Activated naive CD8-positive, alpha-beta T cell (primary cell): Measurements from ENCODE around the gene FBXL15.
"Not testable (repeated sequence)": the region's sequence is repeated elsewhere in the genome, so short reads cannot be mapped to it uniquely, and the experiment has no call there.

Source experiments
- H3K27ac Mint-ChIP-seq: one replicate; pipeline ENCODE4 v1.8.0; 2021; ENCODE audit warnings: mixed read lengths
- H3K27me3 Mint-ChIP-seq: one replicate; pipeline ENCODE4 v1.8.0; 2021; ENCODE audit warnings: mixed read lengths
- H3K36me3 Mint-ChIP-seq: one replicate; pipeline ENCODE4 v1.8.0; 2021; ENCODE audit warnings: mixed read lengths
- H3K4me1 Mint-ChIP-seq: one replicate; pipeline ENCODE4 v1.8.0; 2021; ENCODE audit warnings: low read depth, mixed read lengths
- H3K4me3 Mint-ChIP-seq: one replicate; pipeline ENCODE4 v1.8.0; 2021; ENCODE audit warnings: mild to moderate bottlenecking, mixed read lengths
- H3K9me3 Mint-ChIP-seq: one replicate; pipeline ENCODE4 v1.8.0; 2021; ENCODE audit warnings: low read depth, mixed read lengths

The FBXL15 gene

DNA sequence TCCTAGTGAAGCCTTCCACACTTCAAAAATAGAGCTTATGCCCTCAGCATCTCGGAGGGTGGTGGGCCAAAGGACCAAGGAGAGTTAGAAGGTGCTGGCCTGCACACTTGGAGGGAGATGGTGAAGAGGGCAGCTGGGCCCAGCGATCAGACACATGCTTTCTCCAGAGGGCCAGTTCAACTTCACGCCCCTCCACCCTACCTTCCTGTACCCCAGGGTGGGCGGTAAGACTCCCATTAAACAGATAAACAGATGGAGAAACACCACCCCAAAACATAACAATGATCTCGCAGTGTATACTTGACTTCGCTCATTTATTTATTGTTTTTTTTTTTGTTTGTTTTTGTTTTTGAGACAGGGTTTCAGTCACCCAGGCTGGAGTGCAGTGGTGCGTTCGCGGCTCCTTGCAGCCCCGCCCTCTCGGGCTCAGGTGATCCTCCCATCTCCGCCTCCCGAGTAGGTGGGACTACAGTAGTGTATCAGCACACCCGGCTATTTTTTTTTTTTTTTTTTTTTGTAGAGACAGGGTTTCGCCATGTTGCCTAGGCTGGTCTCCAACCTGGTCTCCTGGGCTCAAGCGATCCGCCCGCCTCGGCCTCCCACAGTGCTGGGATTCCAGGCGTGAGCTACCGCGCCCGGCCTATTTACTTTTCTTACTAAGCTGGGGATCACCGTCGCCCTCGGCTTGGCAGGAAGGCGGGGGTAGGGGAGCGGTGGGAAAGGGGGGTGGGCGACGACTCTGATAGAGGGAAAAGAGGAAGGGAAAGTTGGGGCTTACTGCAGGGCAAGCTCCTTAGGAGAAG, 28.9 kb downstream of the FBXL15 start:
- H3K27me3 Mint-ChIP-seq = no peaks in the 10 kb centered on the region
- peak overlapping the region; percentile 93 for H3K4me3 Mint-ChIP-seq
- peaks cover 4% of the 10 kb centered on the region for H3K36me3 Mint-ChIP-seq
- peaks cover 28% of the 10 kb centered on the region for H3K4me1 Mint-ChIP-seq
- peak overlapping the region; percentile 96 for H3K27ac Mint-ChIP-seq
- H3K9me3 Mint-ChIP-seq = no peaks in the 10 kb centered on the region

DNA sequence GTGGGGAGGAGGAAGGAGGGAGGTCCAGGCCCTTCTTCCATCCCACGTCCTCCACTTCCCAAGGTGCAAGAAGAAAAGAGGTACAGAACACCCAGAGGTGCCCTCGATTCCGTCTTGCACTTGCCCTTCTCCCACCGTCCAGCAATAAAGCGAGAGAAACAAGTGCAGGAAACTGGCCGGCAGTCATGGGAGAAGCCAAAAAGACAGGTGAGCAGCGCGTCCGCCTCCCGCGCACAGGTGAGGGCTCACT, 29.4 kb downstream of the FBXL15 start:
- Mint-ChIP-seq H3K27me3 (no peaks in the 10 kb centered on the region), H3K36me3 (peaks cover 4% of the 10 kb centered on the region), H3K4me3 (peak overlapping the region; percentile 93), H3K27ac (peak overlapping the region; percentile 96), H3K9me3 (no peaks in the 10 kb centered on the region), H3K4me1 (peaks cover 29% of the 10 kb centered on the region)

DNA sequence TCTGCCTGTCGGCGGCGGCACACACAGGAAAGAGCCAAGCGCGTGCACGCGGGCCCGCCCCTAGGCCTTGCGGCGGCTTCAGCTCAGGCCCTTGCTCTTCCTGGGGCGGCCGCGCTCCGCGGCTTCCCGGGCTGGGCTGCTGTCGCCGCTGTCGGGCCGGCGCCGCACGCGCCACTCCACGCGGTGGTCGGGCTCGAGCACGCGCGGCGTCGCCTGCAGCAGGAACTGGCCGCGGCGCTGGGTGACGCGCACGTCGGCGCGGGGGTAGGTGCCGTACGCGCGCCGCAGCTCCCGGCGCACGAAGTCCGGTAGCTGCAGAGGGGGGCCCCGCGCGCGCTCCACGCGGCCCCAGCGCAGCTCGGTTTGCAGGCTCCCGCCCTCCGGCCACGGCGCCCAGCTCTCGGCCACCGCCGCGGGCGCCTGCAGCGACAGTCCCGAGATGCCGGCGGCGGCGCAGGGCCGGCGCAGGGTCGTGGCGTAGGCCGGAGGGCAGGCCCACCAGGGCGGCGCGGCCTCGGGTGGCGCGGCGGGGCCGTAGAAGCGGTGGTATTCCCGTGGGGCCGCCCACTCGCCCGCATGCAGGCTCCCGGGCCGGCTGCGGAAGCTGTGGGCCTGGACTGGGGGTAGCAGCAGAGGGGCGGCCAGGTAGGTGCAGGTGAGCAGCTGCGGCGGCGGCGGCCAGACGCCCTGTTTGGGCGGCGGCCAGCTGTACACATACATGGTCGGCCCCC, 29.9 kb downstream of the FBXL15 start:
- peaks cover 31% of the 10 kb centered on the region for H3K4me1 Mint-ChIP-seq
- peaks cover 4% of the 10 kb centered on the region for H3K36me3 Mint-ChIP-seq
- no peaks in the 10 kb centered on the region for H3K9me3 Mint-ChIP-seq
- H3K4me3 Mint-ChIP-seq = peak overlapping the region; percentile 93
- H3K27ac Mint-ChIP-seq = peak overlapping the region; percentile 96
- H3K27me3 Mint-ChIP-seq = no peaks in the 10 kb centered on the region

DNA sequence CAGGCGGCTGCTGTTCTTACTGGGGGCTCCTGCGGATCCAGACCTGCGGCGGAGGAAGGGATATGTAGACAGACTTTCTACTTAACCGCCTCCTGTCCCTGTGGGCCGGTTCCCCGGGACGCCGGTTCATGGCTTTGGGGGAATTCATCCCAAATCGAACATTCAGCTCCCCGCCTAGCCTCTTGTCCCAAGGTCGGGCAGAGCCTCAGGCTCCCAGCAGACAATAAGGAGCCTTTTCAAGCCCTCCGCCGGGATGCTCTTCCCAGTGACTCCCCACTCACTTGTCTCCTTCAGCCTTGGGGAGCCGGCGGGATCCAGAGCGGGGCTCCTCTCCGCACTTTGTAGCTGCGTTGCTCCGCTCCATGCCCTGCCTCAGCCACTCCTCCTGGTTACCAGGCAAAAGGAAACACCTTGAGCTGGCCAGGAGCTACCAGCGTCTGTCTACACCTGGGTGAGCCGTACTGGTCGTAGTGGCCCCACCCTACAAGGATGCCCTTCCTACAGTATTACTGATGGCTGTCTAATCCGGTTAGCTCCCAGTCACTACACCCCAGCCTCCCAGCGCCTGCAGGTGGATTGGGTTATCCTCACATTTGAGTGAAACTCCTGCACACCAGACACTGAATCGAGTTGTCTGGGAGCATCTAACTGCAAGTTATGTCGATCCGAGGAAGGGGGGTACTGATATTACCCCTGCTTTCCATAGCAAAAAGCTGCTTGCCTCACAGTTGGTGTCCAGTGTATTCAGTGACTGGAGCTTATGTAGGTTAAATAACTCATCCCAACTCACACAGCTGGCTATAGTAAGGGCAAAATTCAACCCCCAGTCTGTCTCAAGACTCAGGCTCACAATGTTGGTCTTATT, 30.7 kb downstream of the FBXL15 start, which contains the start of gene C10orf95:
TSS of gene C10orf95 (minus strand) at position 439 of the 865 bp plus-strand sequence. CDS start 450 bp downstream, outside the sequence.
- no peaks in the 10 kb centered on the region for H3K27me3 Mint-ChIP-seq
- H3K27ac Mint-ChIP-seq = peak within 1 kb of the TSS; percentile 87

DNA sequence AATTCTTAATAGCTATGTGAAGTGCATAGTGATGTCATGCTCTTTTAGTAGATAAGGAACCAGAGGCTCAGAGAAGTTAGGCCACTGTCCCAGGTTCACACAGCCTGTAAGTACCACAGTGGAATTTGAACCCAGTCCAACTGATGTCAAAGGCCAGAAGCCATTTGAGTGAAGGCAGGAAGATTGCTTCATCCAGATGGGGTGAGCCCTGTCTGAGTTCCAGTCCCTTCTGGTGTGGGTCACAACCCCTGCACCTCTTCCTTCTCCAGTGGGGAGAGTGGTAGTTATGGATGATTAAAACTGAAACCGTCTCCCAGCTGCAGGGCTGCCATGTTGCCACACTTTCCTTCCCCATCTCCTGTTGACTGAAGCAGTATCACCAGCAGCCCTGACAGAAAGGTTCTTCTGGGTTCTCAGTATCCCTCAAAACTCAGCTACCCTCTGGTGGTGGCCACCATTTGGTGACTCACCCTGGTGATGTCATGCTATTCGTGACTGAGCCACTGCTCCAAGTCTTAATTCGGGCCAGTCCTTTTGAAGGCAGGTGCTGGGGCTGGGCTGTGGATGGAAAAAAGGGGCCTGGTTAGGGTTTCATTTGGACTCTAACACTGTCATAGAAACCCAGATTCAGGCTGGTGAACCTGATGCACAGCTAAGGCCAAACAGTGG, 32.2 kb downstream of the FBXL15 start:
- no peaks in the 10 kb centered on the region for H3K9me3 Mint-ChIP-seq
- H3K27ac Mint-ChIP-seq = peak overlapping the region; percentile 91
- H3K27me3 Mint-ChIP-seq = no peaks in the 10 kb centered on the region
- peaks cover 31% of the 10 kb centered on the region for H3K4me1 Mint-ChIP-seq
- peak overlapping the region; percentile 90 for H3K4me3 Mint-ChIP-seq
- H3K36me3 Mint-ChIP-seq = peaks cover 4% of the 10 kb centered on the region

More for the DNA sequence above, 30.7 kb downstream of the FBXL15 start, which contains the start of gene C10orf95:
- no peaks in the 10 kb centered on the region for H3K9me3 Mint-ChIP-seq
- H3K36me3 Mint-ChIP-seq = peaks cover 4% of the 10 kb centered on the region
- H3K4me3 Mint-ChIP-seq = peak within 1 kb of the TSS; percentile 90
- peaks cover 31% of the 10 kb centered on the region for H3K4me1 Mint-ChIP-seq

DNA sequence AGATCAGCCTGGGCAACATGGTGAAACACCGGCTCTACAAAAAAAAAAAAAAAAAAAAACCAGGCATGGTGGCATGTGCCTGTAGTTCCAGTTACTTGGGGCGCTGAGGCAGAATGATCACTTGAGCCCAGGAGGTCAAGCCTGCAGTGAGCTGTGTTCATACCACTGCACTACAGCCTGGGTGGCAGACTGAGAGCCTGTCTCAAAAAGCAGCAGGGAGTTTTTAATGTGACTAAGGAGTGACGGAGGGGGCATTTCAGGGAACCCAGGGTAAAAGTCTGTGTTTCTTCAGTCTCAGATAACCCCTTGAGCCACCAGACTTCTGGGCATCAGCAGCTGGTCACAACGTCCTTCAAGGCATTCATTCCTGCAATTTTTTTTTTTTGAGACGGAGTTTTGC, 32.9 kb downstream of the FBXL15 start:
- Mint-ChIP-seq H3K36me3 (peaks cover 4% of the 10 kb centered on the region), H3K4me3 (peak overlapping the region; percentile 17), H3K9me3 (no peaks in the 10 kb centered on the region), H3K27me3 (no peaks in the 10 kb centered on the region), H3K27ac (peak overlapping the region; percentile 91), H3K4me1 (peaks cover 31% of the 10 kb centered on the region)

DNA sequence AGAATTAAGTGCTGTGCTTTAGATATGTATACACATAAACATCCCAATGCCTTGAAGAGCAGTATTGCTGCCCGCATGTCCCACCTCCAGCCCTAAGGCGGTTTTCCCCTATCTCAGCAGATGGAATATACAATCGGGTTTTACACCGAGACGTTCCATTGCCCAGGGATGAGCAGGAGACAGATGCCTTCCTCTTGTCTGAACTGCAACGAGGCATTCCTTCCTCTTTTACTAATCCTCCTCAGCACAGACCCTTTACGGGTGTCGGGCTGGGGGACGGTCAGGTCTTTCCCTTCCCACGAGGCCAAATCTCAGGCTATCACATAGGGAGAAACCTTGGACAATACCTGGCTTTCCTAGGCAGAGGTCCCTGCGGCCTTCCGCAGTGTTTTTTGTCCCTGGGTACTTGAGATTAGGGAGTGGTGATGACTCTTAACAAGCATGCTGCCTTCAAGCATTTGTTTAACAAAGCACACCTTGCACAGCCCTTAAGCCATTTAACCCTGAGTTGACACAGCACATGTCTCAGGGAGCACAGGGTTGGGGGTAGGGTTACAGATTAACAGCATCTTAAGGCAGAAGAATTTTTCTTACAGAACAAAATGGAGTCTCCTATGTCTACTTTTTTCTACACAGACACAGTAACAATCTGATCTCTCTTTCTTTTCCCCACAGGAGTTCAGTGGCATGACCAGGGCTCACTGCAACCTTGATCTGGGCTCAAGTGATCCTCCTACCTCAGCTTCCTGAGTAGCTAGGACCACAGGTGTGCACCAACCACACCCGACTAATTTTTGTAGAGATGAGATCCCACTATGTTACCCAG, 34.2 kb downstream of the FBXL15 start:
- Mint-ChIP-seq H3K27ac (peak overlapping the region; percentile 59), H3K4me1 (peaks cover 22% of the 10 kb centered on the region)
- H3K4me3 Mint-ChIP-seq = not testable (repeated sequence)

DNA sequence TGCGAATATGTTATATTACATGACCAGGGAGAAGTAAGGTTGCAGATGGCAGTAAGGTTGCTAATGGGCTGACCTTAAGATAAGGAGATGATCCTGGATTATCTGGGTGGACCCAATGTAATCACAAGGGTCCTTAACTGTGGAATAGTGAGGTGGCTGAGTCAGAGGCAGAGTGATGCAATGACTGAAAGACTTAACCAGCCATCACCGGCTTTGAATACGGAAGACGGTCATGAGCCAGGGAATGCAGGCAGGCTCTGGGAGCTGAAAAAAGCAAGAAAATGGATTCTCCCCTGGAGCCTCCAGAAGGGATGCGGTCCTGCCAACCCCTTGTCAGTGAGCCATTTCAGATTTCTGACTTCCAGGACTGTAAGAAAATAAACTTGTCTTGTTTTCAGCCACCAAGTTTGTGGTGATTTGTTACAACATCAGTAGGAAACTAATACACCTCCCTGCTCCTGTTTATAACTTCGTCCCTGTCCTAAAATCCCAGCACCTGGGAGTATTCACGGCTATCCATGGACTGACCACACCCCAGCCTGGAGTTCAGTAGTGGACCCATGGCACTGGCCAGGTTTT, 35.3 kb downstream of the FBXL15 start:
- H3K4me1 Mint-ChIP-seq = peaks cover 27% of the 10 kb centered on the region
- no peak overlapping the region for H3K4me3 Mint-ChIP-seq
- H3K9me3 Mint-ChIP-seq = no peaks in the 10 kb centered on the region
- peaks cover 4% of the 10 kb centered on the region for H3K36me3 Mint-ChIP-seq
- H3K27ac Mint-ChIP-seq = no peak overlapping the region
- H3K27me3 Mint-ChIP-seq = no peaks in the 10 kb centered on the region

More for the DNA sequence above, 34.2 kb downstream of the FBXL15 start:
- not testable (repeated sequence) for H3K9me3 Mint-ChIP-seq, H3K36me3 Mint-ChIP-seq, H3K27me3 Mint-ChIP-seq

DNA sequence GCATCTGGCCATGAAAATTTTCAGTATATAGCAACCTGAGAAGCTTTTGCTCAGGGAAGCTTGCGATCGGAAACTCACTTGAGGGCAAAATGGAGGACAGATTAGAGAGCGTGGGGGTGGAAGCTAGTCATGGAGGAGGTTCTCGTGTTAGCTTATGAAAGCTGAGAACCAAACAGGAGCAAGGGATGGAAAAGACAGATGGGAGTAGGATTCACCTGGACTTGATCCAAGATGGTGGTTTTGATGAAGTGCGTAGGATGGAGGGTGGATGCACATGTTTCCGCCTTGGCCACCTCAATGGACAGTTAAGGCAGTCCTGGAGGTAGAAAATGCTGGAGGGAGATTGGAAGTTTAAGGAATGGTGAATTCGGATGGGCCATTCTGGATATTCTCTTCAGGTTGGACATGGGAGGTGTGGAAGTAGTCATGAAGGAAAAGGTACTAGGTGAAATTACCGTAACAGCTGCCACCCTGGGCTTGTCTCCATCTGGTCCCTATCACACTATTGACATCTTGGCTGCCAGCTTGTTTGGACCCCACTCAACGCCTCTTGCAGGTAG, 37.0 kb downstream of the FBXL15 start:
- peaks cover 32% of the 10 kb centered on the region for H3K4me1 Mint-ChIP-seq
- no peaks in the 10 kb centered on the region for H3K9me3 Mint-ChIP-seq
- H3K36me3 Mint-ChIP-seq = peaks cover 4% of the 10 kb centered on the region
- peak overlapping the region; percentile 78 for H3K27ac Mint-ChIP-seq
- H3K4me3 Mint-ChIP-seq = no peak overlapping the region
- H3K27me3 Mint-ChIP-seq = no peaks in the 10 kb centered on the region

DNA sequence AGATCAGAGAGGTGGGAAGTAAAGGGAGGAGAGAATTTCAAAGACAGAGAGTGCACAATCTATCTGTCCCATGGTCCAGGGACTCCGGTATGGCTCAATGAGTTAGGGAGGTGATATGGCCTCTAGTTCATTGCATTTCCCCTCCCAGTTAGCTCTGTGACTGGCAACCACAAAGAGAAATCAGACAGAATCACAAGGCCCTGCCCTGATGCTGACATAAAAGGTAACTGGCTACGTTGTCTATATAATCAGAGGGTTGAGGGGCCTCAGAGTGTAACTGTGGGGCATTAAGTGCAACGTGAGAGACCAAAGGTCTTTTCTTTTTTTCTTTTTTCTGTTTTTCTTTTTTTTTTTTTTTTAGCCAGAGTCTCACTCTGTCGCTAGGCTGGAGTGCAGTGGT, 38.0 kb downstream of the FBXL15 start:
- Mint-ChIP-seq H3K9me3 (no peaks in the 10 kb centered on the region), H3K27ac (no peak overlapping the region), H3K4me1 (peaks cover 32% of the 10 kb centered on the region), H3K27me3 (no peaks in the 10 kb centered on the region), H3K4me3 (peak overlapping the region; percentile 9), H3K36me3 (no peaks in the 10 kb centered on the region)

DNA sequence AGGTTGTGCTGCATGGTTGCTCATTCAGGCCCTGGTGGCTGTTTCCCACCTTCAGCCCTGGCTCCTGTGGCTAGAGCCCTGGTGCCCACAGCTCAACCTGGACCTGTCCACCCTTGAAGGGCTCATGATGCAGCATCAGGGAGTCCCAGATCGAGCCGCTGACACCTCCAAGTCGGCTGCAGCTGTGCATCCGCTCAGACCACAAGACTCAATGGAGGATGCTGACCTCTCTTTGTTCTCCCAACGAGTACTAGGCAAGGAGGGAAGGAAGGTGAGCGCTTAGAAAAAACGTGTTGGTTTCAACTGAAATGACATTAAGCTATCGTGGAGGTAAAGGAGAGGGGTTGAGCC, 40.2 kb downstream of the FBXL15 start:
- Mint-ChIP-seq H3K27me3 (no peaks in the 10 kb centered on the region), H3K4me1 (peaks cover 28% of the 10 kb centered on the region), H3K36me3 (no peaks in the 10 kb centered on the region), H3K9me3 (no peaks in the 10 kb centered on the region), H3K27ac (peak overlapping the region; percentile 88), H3K4me3 (peak overlapping the region; percentile 95)

DNA sequence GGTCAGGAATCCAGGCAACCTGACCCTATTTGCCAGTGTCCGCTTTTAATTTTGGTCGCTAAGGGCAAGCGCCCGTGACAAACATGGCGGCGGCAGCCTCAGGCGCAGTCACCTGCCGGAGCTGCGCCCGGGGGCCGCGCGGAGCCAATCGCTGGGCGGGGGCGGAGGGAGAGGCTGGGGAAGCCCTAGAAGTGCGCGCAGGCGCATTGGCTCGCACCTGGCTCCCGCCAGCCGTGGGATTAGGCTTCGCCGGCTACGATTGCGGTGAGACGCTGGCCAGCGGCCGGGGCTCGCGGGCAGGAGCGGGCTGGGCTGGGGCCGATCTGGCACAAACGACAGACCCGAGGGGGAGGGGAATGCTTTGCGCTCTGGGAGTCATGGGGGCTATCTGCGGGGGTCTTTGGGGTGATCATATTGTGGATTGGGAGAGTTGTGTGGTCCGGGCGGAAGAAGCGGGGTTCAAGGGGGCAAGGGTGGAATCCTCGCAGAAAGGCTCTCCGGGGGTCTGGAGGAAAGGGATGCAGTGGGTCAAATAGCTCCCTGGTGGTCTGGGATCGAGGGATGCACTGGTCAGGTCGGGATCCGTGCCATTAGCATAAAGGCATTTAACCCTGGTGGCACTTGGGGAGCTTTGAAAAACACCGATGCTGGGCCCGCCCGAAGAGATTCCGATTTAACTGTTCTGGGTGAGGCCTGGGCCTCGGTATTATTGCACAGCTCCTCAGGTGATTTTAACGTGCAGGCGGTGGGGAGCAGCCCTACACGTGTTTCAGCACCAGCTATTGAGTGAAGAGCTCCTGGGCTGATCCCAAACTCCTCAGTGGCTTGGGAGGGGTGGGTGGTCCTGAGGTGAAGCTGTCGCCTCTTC, 40.8 kb downstream of the FBXL15 start:
- Mint-ChIP-seq H3K4me3 (peak overlapping the region; percentile 95), H3K9me3 (no peaks in the 10 kb centered on the region), H3K27ac (peak overlapping the region; percentile 88), H3K4me1 (peaks cover 28% of the 10 kb centered on the region), H3K27me3 (no peaks in the 10 kb centered on the region), H3K36me3 (no peaks in the 10 kb centered on the region)
